Measurements from ENCODE around the gene STUB1.
"Not testable (repeated sequence)": the region's sequence is repeated elsewhere in the genome, so short reads cannot be mapped to it uniquely, and the experiment has no call there.

The STUB1 gene

GRCh38 chr16:712740-713250 is 32.6 kb downstream of the STUB1 start:
- peak; percentile 24 for TF ChIP-seq CTCF (IDR thresholded peaks at IDR 0.05)
- peaks cover 11% of the 10 kb centered on the region for H3K4me1 ChIP-seq
- H3K9me3 ChIP-seq (ENCODE audit: control insufficient read depth, low read length); H3K4me2 ChIP-seq (ENCODE audit: low read length); H3K4me3 ChIP-seq (ENCODE audit: low read depth, low read length); H3K36me3 ChIP-seq (ENCODE audit: control insufficient read depth, insufficient read depth, low read length); H3K9ac ChIP-seq; H3K27ac ChIP-seq; H2AFZ ChIP-seq; H3K27me3 ChIP-seq (ENCODE audit: control insufficient read depth, insufficient read depth, low read length); H3K79me2 ChIP-seq: not testable (repeated sequence)

GRCh38 chr16:714079-714478 is 33.9 kb downstream of the STUB1 start:
- no peak overlapping the region for H3K4me3 ChIP-seq (ENCODE audit: low read depth, low read length)
- H3K9ac ChIP-seq: no peak overlapping the region
- H2AFZ ChIP-seq: no peak overlapping the region
- H3K4me2 ChIP-seq (ENCODE audit: low read length): no peak overlapping the region
- H3K4me1 ChIP-seq: peaks cover 13% of the 10 kb centered on the region
- peaks cover 2% of the 10 kb centered on the region for H3K79me2 ChIP-seq
- H3K27ac ChIP-seq: no peak overlapping the region
- H3K27me3 ChIP-seq (ENCODE audit: control insufficient read depth, insufficient read depth, low read length): no peaks in the 10 kb centered on the region
- H3K36me3 ChIP-seq (ENCODE audit: control insufficient read depth, insufficient read depth, low read length): no peaks in the 10 kb centered on the region
- no peaks in the 10 kb centered on the region for H3K9me3 ChIP-seq (ENCODE audit: control insufficient read depth, low read length)
- TF ChIP-seq CTCF (IDR thresholded peaks at IDR 0.05): no peak

- Histone ChIP-seq H3K4me2 (ENCODE audit: low read length) (peak within 1 kb of the TSS; percentile 74), H3K36me3 (ENCODE audit: control insufficient read depth, insufficient read depth, low read length) (no peaks in the 10 kb centered on the region), H3K4me3 (ENCODE audit: low read depth, low read length) (peak within 1 kb of the TSS; percentile 45), H3K4me1 (peaks cover 16% of the 10 kb centered on the region), H3K79me2 (peaks cover 2% of the 10 kb centered on the region), H3K27me3 (ENCODE audit: control insufficient read depth, insufficient read depth, low read length) (no peaks in the 10 kb centered on the region), H3K9ac (no peak within 1 kb of the TSS), H3K9me3 (ENCODE audit: control insufficient read depth, low read length) (no peaks in the 10 kb centered on the region), H2AFZ (peak within 1 kb of the TSS; percentile 56), H3K27ac (no peak within 1 kb of the TSS)
- no peak for TF ChIP-seq CTCF (IDR thresholded peaks at IDR 0.05)
These were observed 34.6 kb downstream of the STUB1 start, which contains the start of gene METRN for GRCh38 chr16:714558-715476. Gene METRN, plus strand, starts transcription at chr16:715118. Its CDS starts 172 bp downstream, at chr16:715290.

- no peaks in the 10 kb centered on the region for H3K36me3 ChIP-seq (ENCODE audit: control insufficient read depth, insufficient read depth, low read length)
- H3K27me3 ChIP-seq (ENCODE audit: control insufficient read depth, insufficient read depth, low read length): no peaks in the 10 kb centered on the region
- H2AFZ ChIP-seq: peak overlapping the region; percentile 56
- H3K9ac ChIP-seq: no peak overlapping the region
- H3K27ac ChIP-seq: no peak overlapping the region
- peaks cover 17% of the 10 kb centered on the region for H3K4me1 ChIP-seq
- peak overlapping the region; percentile 74 for H3K4me2 ChIP-seq (ENCODE audit: low read length)
- peaks cover 2% of the 10 kb centered on the region for H3K79me2 ChIP-seq
- H3K4me3 ChIP-seq (ENCODE audit: low read depth, low read length): peak overlapping the region; percentile 45
- H3K9me3 ChIP-seq (ENCODE audit: control insufficient read depth, low read length): no peaks in the 10 kb centered on the region
- no peak for TF ChIP-seq CTCF (IDR thresholded peaks at IDR 0.05)
These were observed 35.4 kb downstream of the STUB1 start for GRCh38 chr16:715477-716199.
